ENCODE measurements around the gene CCDC177. TPM values are rescaled to one million over a fixed set of nuclear protein-coding genes. Genes with fewer than 3 reads are reported as not detected.
A peak's percentile ranks its signal among the peaks of the same experiment; 100 is the strongest.

CCDC177 gene
- polyA plus RNA-seq, 1 experiment, result not detected

GRCh38 chr14:69613312-69614073 is 38.8 kb upstream of the CCDC177 start:
- POLR2A ChIA-PET, result interaction anchor here (2.1 kb wide), 1 partner anchor 12 kb away, joined by 4 read pairs; no protein-coding TSS in a partner anchor

DNA sequence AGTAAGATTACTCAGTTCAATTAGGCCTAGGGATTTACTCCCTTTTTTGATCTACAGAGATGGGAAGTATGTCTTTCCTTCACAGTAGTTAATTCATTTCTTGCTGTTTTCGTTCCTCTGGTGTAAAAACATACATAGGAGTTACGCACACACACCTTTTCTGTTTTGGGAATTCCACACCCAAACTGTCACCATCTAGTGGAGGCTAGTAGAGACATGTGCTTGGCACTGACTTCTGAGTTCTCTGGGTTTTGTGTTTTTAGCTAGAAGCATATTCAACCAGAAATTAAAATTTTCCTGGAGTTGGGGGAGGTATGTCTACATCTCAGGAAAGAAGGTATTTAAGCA is 38.1 kb upstream of the CCDC177 start:
- H3K27ac ChIP-seq (ENCODE audit: low read depth, low read length), result peak overlapping the region; percentile 61
- peak overlapping the region; percentile 82 for H3K4me3 ChIP-seq (ENCODE audit: low read depth, low read length)
- CTCF ChIA-PET, result interaction anchor here (1.0 kb wide), 1 partner anchor 116 kb away, joined by 4 read pairs; no protein-coding TSS in a partner anchor
- no peaks in the 10 kb centered on the region; the same call in 1 of the 2 replicates for H3K9me3 ChIP-seq (ENCODE audit: control insufficient read depth, insufficient read depth, low read length)
- TF ChIP-seq, protein P1, sequence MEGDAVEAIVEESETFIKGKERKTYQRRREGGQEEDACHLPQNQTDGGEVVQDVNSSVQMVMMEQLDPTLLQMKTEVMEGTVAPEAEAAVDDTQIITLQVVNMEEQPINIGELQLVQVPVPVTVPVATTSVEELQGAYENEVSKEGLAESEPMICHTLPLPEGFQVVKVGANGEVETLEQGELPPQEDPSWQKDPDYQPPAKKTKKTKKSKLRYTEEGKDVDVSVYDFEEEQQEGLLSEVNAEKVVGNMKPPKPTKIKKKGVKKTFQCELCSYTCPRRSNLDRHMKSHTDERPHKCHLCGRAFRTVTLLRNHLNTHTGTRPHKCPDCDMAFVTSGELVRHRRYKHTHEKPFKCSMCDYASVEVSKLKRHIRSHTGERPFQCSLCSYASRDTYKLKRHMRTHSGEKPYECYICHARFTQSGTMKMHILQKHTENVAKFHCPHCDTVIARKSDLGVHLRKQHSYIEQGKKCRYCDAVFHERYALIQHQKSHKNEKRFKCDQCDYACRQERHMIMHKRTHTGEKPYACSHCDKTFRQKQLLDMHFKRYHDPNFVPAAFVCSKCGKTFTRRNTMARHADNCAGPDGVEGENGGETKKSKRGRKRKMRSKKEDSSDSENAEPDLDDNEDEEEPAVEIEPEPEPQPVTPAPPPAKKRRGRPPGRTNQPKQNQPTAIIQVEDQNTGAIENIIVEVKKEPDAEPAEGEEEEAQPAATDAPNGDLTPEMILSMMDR (IDR thresholded peaks at IDR 0.05; ENCODE audit: low read depth, low read length), result peak; percentile 30
- POLR2A ChIA-PET, result interaction anchor here (2.1 kb wide), 1 partner anchor 13 kb away, joined by 4 read pairs; no protein-coding TSS in a partner anchor
- no peaks in the 10 kb centered on the region for H3K27me3 ChIP-seq (ENCODE audit: control insufficient read depth, insufficient read depth, low read length)
- no peak for DNase-seq (ENCODE audit: low read depth, low spot score)

More at GRCh38 chr14:69613312-69614073, 38.8 kb upstream of the CCDC177 start:
- H3K27me3 ChIP-seq (ENCODE audit: control insufficient read depth, insufficient read depth, low read length), result no peaks in the 10 kb centered on the region
- H3K4me3 ChIP-seq (ENCODE audit: low read depth, low read length), result peak overlapping the region; percentile 82
- H3K27ac ChIP-seq (ENCODE audit: low read depth, low read length), result peak overlapping the region; percentile 11
- TF ChIP-seq, protein P1 (IDR thresholded peaks at IDR 0.05; ENCODE audit: low read depth, low read length), result no peak
- no peak for DNase-seq (ENCODE audit: low read depth, low spot score)
- CTCF ChIA-PET, result no interaction called here
- no peaks in the 10 kb centered on the region; the same call in 1 of the 2 replicates for H3K9me3 ChIP-seq (ENCODE audit: control insufficient read depth, insufficient read depth, low read length)

- ChIA-PET CTCF (interaction anchor here (0.9 to 1.0 kb wide), 2 partner anchors 47 to 117 kb away, joined by 3 to 4 read pairs; no protein-coding TSS in a partner anchor), POLR2A (interaction anchor here (0.5 to 2.1 kb wide), 4 partner anchors 13 to 155 kb away, joined by 3 to 6 read pairs (median 4); partner anchors contain the start of gene SRSF5)
- no peak for DNase-seq (ENCODE audit: low read depth, low spot score)
- H3K27ac ChIP-seq (ENCODE audit: low read depth, low read length), result peak overlapping the region; percentile 61
- no peaks in the 10 kb centered on the region; the same call in 1 of the 2 replicates for H3K9me3 ChIP-seq (ENCODE audit: control insufficient read depth, insufficient read depth, low read length)
- TF ChIP-seq, protein P1 (IDR thresholded peaks at IDR 0.05; ENCODE audit: low read depth, low read length), result no peak
- H3K4me3 ChIP-seq (ENCODE audit: low read depth, low read length), result peak overlapping the region; percentile 82
- H3K27me3 ChIP-seq (ENCODE audit: control insufficient read depth, insufficient read depth, low read length), result no peaks in the 10 kb centered on the region
These were observed 37.5 kb upstream of the CCDC177 start for GRCh38 chr14:69612014-69612782.

DNA sequence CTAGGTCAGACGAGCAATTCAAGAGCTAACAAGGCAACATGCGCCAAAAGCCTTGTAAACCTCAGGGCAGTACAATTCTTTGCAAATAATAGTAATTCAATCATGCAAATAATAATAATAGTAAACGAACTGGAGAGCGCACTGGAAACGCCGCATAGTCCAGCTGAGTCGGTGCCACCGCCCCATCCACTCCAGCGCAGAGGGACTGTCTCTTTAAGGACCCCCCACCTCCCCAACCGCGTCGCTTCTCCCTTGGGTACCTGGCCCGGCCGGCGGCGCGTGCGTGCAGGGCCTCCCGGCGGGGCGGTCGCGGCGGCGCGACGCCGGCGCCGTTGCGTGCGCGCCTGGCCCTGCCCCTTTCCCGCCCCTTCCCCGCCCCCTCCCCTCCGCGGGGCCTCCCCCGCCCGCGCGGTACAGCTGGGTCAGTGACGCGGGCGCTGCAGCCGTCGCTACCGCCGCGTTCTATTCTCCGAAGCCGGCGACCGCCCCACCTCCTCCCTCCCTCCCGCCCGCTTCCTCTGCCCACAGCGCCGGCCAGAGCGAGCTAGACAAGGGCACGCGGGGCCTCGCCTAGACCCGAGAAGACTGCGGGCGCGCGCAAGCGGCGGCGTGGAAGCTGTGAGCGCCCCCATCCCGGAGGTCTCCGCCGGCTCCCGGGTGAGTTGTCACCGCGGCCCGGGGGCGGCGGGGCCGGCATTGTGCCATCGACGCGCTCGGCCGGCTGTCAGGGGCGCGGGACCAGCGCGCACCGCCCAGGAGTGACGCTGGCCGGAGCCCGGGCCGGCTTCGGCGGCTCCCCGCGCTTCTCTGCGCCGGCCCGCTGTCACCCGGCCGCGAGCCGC is 36.7 kb upstream of the CCDC177 start, which contains the start of gene SUSD6:
Gene SUSD6, plus strand, starts transcription at position 425 of the 842 bp plus-strand sequence. CDS start 46,997 bp downstream, outside the sequence.
- Histone ChIP-seq H3K4me3 (ENCODE audit: low read depth, low read length) (peak within 1 kb of the TSS; percentile 82), H3K27ac (ENCODE audit: low read depth, low read length) (peak within 1 kb of the TSS; percentile 65), H3K27me3 (ENCODE audit: control insufficient read depth, insufficient read depth, low read length) (no peaks in the 10 kb centered on the region), H3K9me3 (ENCODE audit: control insufficient read depth, insufficient read depth, low read length) (no peaks in the 10 kb centered on the region; the same call in 1 of the 2 replicates)
- POLR2A ChIA-PET, result interaction anchor here (0.5 to 2.1 kb wide), 6 partner anchors 14 to 156 kb away, joined by 3 to 6 read pairs (median 4); partner anchors contain the start of gene SRSF5
- TF ChIP-seq, protein P1 (IDR thresholded peaks at IDR 0.05; ENCODE audit: low read depth, low read length), result no peak
- CTCF ChIA-PET, result interaction anchor here (0.9 to 1.3 kb wide), 4 partner anchors 46 to 118 kb away, joined by 3 to 6 read pairs (median 4); no protein-coding TSS in a partner anchor
- DNase-seq (ENCODE audit: low read depth, low spot score), result peak; percentile 48

All from AG04450 (cell line).